Parathyroid adenoma (tissue), 2 donors: ENCODE results near the gene TMEM131L.
"Not testable (repeated sequence)": the region's sequence is repeated elsewhere in the genome, so short reads cannot be mapped to it uniquely, and the experiment has no call there.

Experiments used
- H2AFZ ChIP-seq: fragments of 300-600 bp; sonication (generic); one replicate; pipeline ENCODE4 v1.7.0; 2017; ENCODE audit warnings: antibody characterized with exemption, mild to moderate bottlenecking
- H3K27ac ChIP-seq: fragments of 300-600 bp; sonication (generic); one replicate; pipeline ENCODE4 v1.7.0; 2017
- H3K27me3 ChIP-seq: fragments of 300-600 bp; sonication (generic); one replicate; pipeline ENCODE4 v1.7.0; 2017; ENCODE audit warnings: low read length; ENCODE audit not compliant: control insufficient read depth, insufficient read depth
- H3K36me3 ChIP-seq: fragments of 300-600 bp; sonication (generic); one replicate; pipeline ENCODE4 v1.7.0; 2017; ENCODE audit warnings: low read length; ENCODE audit not compliant: control insufficient read depth, insufficient read depth
- H3K4me1 ChIP-seq: fragments of 300-600 bp; sonication (generic); one replicate; pipeline ENCODE4 v1.7.0; 2017; ENCODE audit warnings: control low read depth
- H3K4me2 ChIP-seq: fragments of 300-600 bp; sonication (generic); one replicate; pipeline ENCODE4 v1.7.0; 2017; ENCODE audit warnings: low read length
- H3K4me3 ChIP-seq: fragments of 300-600 bp; sonication (generic); one replicate; pipeline ENCODE4 v1.7.0; 2017; ENCODE audit warnings: low read depth, low read length
- H3K79me2 ChIP-seq: fragments of 300-600 bp; sonication (generic); one replicate; pipeline ENCODE4 v1.7.0; 2017; ENCODE audit warnings: control low read depth
- H3K9ac ChIP-seq: fragments of 300-600 bp; sonication (generic); one replicate; pipeline ENCODE4 v1.7.0; 2017; ENCODE audit warnings: mild to moderate bottlenecking
- H3K9me3 ChIP-seq: fragments of 300-600 bp; sonication (generic); one replicate; pipeline ENCODE4 v1.7.0; 2017; ENCODE audit warnings: low read length; ENCODE audit not compliant: control insufficient read depth
- CTCF ChIP-seq: fragments of 300-600 bp; sonication (generic); IDR thresholded peaks from one replicate; pipeline ENCODE4 v1.7.0; 2017; ENCODE audit warnings: antibody characterized with exemption, mild to moderate bottlenecking
- donor health status: primary hyperparathyroidism.

TMEM131L gene

DNA sequence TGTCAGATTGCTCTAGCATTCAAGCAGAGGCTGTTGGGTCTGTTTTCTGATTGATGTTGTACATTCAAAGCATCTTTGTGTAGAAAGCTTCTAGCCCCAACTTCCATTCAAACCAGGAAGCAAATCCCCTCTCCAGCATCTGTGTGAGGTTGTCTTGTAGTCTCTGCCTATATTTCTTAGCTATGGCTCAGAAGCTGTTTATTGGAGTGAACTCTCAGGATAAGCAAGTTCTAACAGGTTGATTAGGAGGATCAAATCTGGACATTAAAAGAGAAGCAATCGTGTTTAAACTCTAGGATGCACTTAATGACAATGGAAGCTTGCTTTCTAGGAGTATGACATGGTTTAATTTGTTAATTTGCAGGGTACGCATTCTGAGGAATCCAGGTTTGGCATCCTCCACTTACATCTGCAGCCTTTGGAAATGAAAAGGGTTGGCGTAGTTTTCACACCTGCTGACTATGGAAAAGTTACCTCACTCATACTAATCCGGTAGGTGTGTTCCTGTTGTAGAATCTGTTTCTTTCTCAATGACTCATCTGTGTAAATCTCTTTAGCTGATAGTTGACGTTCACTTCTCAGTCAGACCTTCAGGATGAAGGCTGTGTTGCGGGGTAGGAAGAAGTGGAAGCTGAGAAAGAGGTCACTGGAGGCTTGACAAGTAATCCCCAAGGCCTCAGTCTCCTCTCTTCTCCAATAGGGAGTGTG, 129.9 kb downstream of the TMEM131L start:
- TF ChIP-seq CTCF: no peak
- H3K27ac ChIP-seq: no peak overlapping the region

GRCh38 chr4:153602758-153603157, 136.6 kb downstream of the TMEM131L start:
- Histone ChIP-seq H3K27me3 (no peaks in the 10 kb centered on the region), H3K79me2 (no peaks in the 10 kb centered on the region), H3K4me3 (no peak overlapping the region), H3K9ac (no peak overlapping the region), H3K4me1 (no peaks in the 10 kb centered on the region), H2AFZ (no peak overlapping the region), H3K9me3 (no peaks in the 10 kb centered on the region), H3K36me3 (no peaks in the 10 kb centered on the region), H3K4me2 (no peak overlapping the region), H3K27ac (no peak overlapping the region)
- no peak for TF ChIP-seq CTCF

More for the DNA sequence above, 129.9 kb downstream of the TMEM131L start:
- H3K79me2 ChIP-seq: no peaks in the 10 kb centered on the region
- H3K4me2 ChIP-seq: no peak overlapping the region
- no peak overlapping the region for H2AFZ ChIP-seq
- no peaks in the 10 kb centered on the region for H3K36me3 ChIP-seq
- H3K4me3 ChIP-seq: no peak overlapping the region
- H3K27me3 ChIP-seq: no peaks in the 10 kb centered on the region
- H3K4me1 ChIP-seq: no peaks in the 10 kb centered on the region
- no peaks in the 10 kb centered on the region for H3K9me3 ChIP-seq
- no peak overlapping the region for H3K9ac ChIP-seq

GRCh38 chr4:153603258-153603657, 137.1 kb downstream of the TMEM131L start:
- Histone ChIP-seq H3K9ac (no peak overlapping the region), H3K4me1 (no peaks in the 10 kb centered on the region), H3K79me2 (no peaks in the 10 kb centered on the region), H3K4me3 (no peak overlapping the region), H2AFZ (no peak overlapping the region), H3K27me3 (no peaks in the 10 kb centered on the region), H3K9me3 (no peaks in the 10 kb centered on the region), H3K27ac (no peak overlapping the region), H3K36me3 (no peaks in the 10 kb centered on the region), H3K4me2 (no peak overlapping the region)
- no peak for TF ChIP-seq CTCF

- Histone ChIP-seq H3K79me2 (no peaks in the 10 kb centered on the region), H3K27me3 (no peaks in the 10 kb centered on the region), H3K4me1 (no peaks in the 10 kb centered on the region), H3K4me2 (no peak overlapping the region), H3K4me3 (no peak overlapping the region), H3K36me3 (no peaks in the 10 kb centered on the region), H3K27ac (no peak overlapping the region), H3K9me3 (no peaks in the 10 kb centered on the region), H2AFZ (no peak overlapping the region), H3K9ac (no peak overlapping the region)
- no peak for TF ChIP-seq CTCF
Measured at GRCh38 chr4:153603835-153604234, 137.7 kb downstream of the TMEM131L start.

DNA sequence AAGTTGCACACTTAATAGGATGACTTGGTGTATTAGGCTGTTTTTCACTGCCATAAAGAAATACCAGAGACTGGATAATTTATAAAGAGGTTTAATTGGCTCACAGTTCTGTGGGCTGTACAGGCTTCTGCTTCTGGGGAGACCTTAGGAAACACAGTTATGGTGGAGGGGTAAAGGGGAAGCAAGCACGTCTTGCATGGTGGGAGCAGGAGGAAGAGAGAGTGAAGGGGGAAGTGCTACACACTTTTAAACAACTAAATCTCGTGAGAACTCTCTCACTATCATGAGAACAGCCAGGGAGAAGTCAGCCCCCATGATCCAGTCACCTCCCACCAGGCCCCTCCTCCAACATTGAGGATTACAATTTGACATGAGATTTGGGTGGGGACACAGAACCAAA, 142.9 kb downstream of the TMEM131L start:
- not testable (repeated sequence) for H3K4me3 ChIP-seq, H3K9me3 ChIP-seq, H3K4me2 ChIP-seq, H3K27ac ChIP-seq, H3K79me2 ChIP-seq, H3K9ac ChIP-seq, H3K27me3 ChIP-seq, H3K36me3 ChIP-seq, H3K4me1 ChIP-seq, H2AFZ ChIP-seq
